Measurements from ENCODE around the gene RNF8.

The RNF8 gene

DNA sequence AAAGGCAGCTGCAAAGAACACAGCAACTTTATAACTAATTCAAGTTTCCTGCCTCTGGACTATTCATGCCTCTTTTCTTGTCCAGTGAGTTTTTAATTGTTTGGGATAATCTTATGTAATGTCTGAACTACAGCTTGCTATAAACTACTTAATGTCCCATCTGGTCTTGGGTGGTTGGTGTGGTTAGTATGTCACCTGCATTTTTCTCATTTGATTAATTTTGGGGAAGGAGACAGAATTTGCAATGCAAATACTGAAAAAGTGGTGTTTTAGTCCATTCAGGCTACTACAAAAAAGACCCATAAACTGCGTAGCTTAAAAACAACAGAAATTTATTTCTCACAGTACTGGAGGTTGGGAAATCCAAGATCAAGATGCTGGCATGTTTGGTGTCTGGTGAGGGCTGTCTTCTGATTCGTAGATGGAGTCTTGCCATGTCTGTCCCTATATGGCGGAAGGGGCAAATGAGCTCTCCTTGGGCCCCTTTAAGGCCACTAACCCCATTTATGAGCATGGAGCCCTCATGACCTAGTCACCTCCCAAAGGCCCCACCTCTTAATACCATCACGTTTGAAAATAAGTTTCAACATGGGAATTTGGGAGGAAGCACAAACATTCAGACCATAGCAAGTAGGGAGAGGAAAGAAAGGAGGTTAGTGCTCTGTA, 22.4 kb downstream of the RNF8 start:
- in situ Hi-C loops (cut with HindIII; ENCODE audit: low sequenced_read_pairs) = no loop called here
- no peak for DNase-seq (ENCODE audit: low read depth)
- H3K4me3 ChIP-seq (ENCODE audit: low read depth, low read length) = no peak overlapping the region
- TF ChIP-seq, protein P1, sequence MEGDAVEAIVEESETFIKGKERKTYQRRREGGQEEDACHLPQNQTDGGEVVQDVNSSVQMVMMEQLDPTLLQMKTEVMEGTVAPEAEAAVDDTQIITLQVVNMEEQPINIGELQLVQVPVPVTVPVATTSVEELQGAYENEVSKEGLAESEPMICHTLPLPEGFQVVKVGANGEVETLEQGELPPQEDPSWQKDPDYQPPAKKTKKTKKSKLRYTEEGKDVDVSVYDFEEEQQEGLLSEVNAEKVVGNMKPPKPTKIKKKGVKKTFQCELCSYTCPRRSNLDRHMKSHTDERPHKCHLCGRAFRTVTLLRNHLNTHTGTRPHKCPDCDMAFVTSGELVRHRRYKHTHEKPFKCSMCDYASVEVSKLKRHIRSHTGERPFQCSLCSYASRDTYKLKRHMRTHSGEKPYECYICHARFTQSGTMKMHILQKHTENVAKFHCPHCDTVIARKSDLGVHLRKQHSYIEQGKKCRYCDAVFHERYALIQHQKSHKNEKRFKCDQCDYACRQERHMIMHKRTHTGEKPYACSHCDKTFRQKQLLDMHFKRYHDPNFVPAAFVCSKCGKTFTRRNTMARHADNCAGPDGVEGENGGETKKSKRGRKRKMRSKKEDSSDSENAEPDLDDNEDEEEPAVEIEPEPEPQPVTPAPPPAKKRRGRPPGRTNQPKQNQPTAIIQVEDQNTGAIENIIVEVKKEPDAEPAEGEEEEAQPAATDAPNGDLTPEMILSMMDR (IDR thresholded peaks at IDR 0.05; ENCODE audit: low read depth, low read length, missing control alignments) = no peak

DNA sequence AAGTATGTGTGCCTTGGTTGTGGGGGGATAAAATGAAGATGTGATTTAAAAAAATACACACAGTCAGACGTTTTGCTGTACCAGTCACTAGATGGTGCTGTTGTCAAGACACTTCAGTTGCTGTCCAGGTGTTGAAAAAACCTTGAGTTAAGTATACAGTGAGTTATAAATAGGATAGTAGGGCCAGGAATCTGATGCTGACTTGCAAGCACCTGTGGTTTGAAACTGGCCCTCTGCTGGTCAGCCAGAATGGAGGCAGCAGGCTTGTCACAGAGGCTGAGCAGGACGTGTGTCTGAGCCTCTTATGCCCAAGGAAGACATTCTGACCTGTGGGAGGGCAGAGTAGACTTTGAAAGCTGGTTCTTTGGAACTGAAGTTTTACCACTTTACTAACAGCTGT, 27.8 kb downstream of the RNF8 start:
- TF ChIP-seq, protein P1 (IDR thresholded peaks at IDR 0.05; ENCODE audit: low read depth, low read length, missing control alignments) = peak; percentile 66
- DNase-seq (ENCODE audit: low read depth) = peak; percentile 47
- in situ Hi-C loops (cut with HindIII; ENCODE audit: low sequenced_read_pairs) = no loop called here
- no peak overlapping the region for H3K4me3 ChIP-seq (ENCODE audit: low read depth, low read length)

DNA sequence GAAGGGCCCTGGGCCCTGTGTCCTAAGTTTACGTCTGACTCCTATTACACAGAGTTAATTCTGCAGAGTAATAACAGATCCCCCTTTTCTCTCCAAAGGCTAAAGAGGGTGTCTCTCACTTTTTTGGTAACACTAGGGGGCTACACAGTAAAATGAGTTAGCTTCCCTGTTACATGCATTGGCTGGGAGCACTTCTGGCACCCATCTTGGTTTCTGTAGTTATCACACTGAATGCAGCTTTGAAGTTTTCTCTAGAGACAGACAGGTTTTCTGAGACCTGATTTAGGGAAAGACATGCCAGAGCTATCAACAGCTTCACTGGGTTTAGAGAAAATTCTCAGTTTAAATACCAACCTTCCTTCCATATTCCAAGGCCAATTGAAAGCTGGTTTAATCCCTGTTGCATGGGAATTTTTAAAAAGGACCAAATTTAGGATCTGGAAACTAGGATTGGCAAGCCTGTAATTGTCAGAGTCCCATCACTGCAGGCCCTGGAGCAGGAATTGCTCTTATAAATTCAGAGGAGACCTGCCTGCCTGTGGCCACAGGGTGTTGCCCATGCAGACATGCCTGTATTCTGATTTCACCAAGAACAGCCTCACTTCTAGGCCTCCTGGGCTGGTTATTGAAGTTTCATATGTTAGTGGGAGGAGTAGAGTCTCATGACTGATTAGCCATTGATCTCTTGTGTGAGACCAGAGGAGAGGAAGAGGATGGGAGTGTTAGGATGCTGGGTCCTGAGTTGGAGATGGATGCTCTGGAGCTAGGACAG, 29.4 kb downstream of the RNF8 start:
- in situ Hi-C loops (cut with HindIII; ENCODE audit: low sequenced_read_pairs) = no loop called here
- no peak overlapping the region for H3K4me3 ChIP-seq (ENCODE audit: low read depth, low read length)
- TF ChIP-seq, protein P1 (IDR thresholded peaks at IDR 0.05; ENCODE audit: low read depth, low read length, missing control alignments) = no peak
- DNase-seq (ENCODE audit: low read depth) = no peak

DNA sequence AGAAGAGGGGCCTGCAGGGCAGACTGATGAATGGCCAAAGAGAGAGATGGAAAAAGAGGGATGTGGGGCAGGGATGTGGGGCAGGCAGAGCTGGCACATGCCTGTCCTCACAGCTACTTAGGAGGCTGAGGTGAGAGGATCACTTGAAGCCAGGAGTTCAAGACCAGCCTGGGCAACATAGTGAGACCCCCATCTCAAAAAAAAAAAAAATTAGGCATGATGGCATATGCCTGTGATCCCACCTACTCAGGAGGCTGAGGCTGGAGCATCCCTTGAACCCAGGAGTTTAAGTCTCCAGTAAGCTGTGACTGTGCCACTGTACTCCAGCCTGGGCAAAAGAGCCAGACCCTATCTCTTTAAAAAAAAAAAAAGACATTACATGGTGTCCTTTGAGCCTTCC, 34.8 kb downstream of the RNF8 start:
- in situ Hi-C loops (cut with HindIII; ENCODE audit: low sequenced_read_pairs) = no loop called here
- H3K4me3 ChIP-seq (ENCODE audit: low read depth, low read length) = no peak overlapping the region
- no peak for DNase-seq (ENCODE audit: low read depth)
- TF ChIP-seq, protein P1 (IDR thresholded peaks at IDR 0.05; ENCODE audit: low read depth, low read length, missing control alignments) = no peak

DNA sequence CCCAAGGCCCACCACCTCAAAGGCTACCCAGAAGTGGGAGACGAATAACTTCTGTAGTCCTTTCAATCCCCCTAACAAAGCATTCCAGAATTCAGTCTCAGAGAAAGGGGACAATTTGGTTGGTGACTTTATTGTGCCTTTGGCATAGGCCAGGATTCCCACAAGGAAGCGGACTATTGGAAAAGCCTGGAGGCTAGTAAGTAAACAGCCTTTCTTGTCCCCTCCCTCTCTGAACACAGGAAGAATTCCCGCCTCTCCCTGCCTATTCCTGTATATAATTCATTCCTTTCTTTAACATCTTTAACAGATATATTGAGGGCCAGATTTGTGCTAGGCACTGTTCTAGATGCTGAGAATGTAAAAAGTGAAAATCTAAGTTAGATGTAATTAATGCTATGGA, 36.1 kb downstream of the RNF8 start:
- in situ Hi-C loops (cut with HindIII; ENCODE audit: low sequenced_read_pairs) = no loop called here
- TF ChIP-seq, protein P1 (IDR thresholded peaks at IDR 0.05; ENCODE audit: low read depth, low read length, missing control alignments) = no peak
- H3K4me3 ChIP-seq (ENCODE audit: low read depth, low read length) = no peak overlapping the region
- DNase-seq (ENCODE audit: low read depth) = no peak

DNA sequence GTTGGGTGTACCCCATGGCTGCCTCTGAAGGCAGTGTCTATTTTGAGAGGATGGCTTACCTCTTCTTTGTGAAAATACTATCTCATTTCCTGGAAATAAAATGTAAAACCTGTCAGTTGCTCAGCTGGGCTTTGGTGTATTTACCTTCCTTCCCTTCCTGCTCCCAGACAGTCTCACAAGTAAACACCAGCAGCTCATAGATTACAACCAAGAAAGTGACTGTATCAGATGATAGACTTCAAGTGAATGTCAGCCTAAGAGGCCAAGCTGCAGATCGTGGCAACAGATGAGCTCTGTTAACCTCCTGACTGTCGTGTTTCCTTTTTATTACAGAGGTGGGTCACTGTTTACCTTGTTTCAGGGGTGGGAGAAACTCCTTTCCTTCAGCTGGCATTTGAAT, 37.3 kb downstream of the RNF8 start:
- TF ChIP-seq, protein P1 (IDR thresholded peaks at IDR 0.05; ENCODE audit: low read depth, low read length, missing control alignments) = no peak
- in situ Hi-C loops (cut with HindIII; ENCODE audit: low sequenced_read_pairs) = no loop called here

More for the DNA sequence above, 37.3 kb downstream of the RNF8 start:
- DNase-seq (ENCODE audit: low read depth) = no peak
- no peak overlapping the region for H3K4me3 ChIP-seq (ENCODE audit: low read depth, low read length)

Measured in astrocyte of the cerebellum (primary cell).